Endothelial cell of umbilical vein (primary cell): Measurements from ENCODE around the gene ISL2. TPM values are rescaled to one million over a fixed set of nuclear protein-coding genes. Genes with fewer than 3 reads are reported as not detected.

Source experiments
- BruUV-seq: library from RNA; stranded (reverse); fragments of 400-500 nt; replicated peaks from 2 replicates; lab custom pipeline; 2021; lab: Mats Ljungman, UMichigan
- CTCF ChIA-PET: fragments of 300-600, 350-600 bp; sonication (Branson Sonifier 250); formaldehyde crosslinking; loops from one replicate; lab custom pipeline; 2021; ENCODE audit warnings: antibody characterized with exemption, inconsistent platforms; lab: Charles Lee
- POLR2A ChIA-PET: fragments of 300-600, 350-600 bp; sonication (Branson Sonifier 250); formaldehyde crosslinking; loops from one replicate; lab custom pipeline; 2021; ENCODE audit warnings: antibody characterized with exemption, inconsistent platforms; lab: Charles Lee
- DNase-seq: peaks from one replicate; pipeline ENCODE4 v3.0.0-alpha.2; 2011; ENCODE audit warnings: low read depth, low spot score
- FAIRE-seq: peaks from 2 replicates; lab custom pipeline; 2011; peaks lifted over from hg19 to GRCh38; lab: Jason Lieb, UNC
- H2AFZ ChIP-seq: 2 replicates; pipeline ENCODE4 v1.6.0; 2012; ENCODE audit warnings: low read depth, low read length, control low read depth, inconsistent platforms
- H3K27ac ChIP-seq: 2 replicates; pipeline ENCODE4 v1.5.1; 2011; ENCODE audit warnings: low read depth, mild to moderate bottlenecking, control low read depth, low read length, moderate library complexity; ENCODE audit not compliant: insufficient read depth
- H3K27me3 ChIP-seq, 2 experiments: 2 replicates each; pipeline versions ENCODE4 v1.6.0 to v1.6.1; 2011; ENCODE audit warnings: low read length in 2 of 2, mixed read lengths in 1 of 2; ENCODE audit not compliant: control insufficient read depth in 2 of 2, insufficient read depth in 2 of 2
- H3K36me3 ChIP-seq, 2 experiments: 2 replicates in 1 of 2; 3 replicates in 1 of 2; pipeline ENCODE4 v1.5.1; 2011; ENCODE audit warnings: low read length in 2 of 2, mild to moderate bottlenecking in 1 of 2, moderate library complexity in 1 of 2; ENCODE audit not compliant: control insufficient read depth in 2 of 2, insufficient read depth in 2 of 2; ENCODE audit errors: extremely low read depth in 1 of 2
- H3K4me1 ChIP-seq: 3 replicates; pipeline ENCODE4 v1.5.1; 2011; ENCODE audit warnings: mild to moderate bottlenecking, low read length; ENCODE audit not compliant: control insufficient read depth, insufficient read depth; ENCODE audit errors: extremely low read depth
- H3K4me2 ChIP-seq: 2 replicates; pipeline ENCODE4 v1.6.1; 2011; ENCODE audit warnings: low read length, control low read depth, mixed read lengths; ENCODE audit not compliant: insufficient read depth
- H3K4me3 ChIP-seq, 3 experiments: fragments of 200-600 bp in 1 of 3; sonication (generic), shearing (Covaris generic) in 1 of 3; replicated peaks in 1 of 3; 2 replicates each; pipeline ENCODE4 v1.5.1; 2011 to 2016; ENCODE audit warnings: control low read depth in 3 of 3, low read length in 3 of 3, mild to moderate bottlenecking in 2 of 3, inconsistent platforms in 1 of 3, low read depth in 1 of 3, moderate library complexity in 1 of 3; ENCODE audit not compliant: insufficient read depth in 1 of 3
- H3K79me2 ChIP-seq: 2 replicates; pipeline ENCODE4 v1.6.0; 2012; ENCODE audit warnings: low read length, inconsistent platforms; ENCODE audit not compliant: control insufficient read depth, insufficient read depth
- H3K9ac ChIP-seq: replicated peaks from 2 replicates; pipeline ENCODE3; 2011; ENCODE audit warnings: low read length, control low read depth; ENCODE audit not compliant: insufficient read depth; ENCODE audit errors: extremely low read depth
- H3K9me1 ChIP-seq: replicated peaks from 3 replicates; pipeline ENCODE4 v1.6.0; 2011; ENCODE audit warnings: mild to moderate bottlenecking, low read length; ENCODE audit not compliant: control insufficient read depth, insufficient read depth; ENCODE audit errors: extremely low read depth
- H3K9me3 ChIP-seq: replicated peaks from 2 replicates; pipeline ENCODE4 v1.5.1; 2012; ENCODE audit warnings: low read length, inconsistent platforms; ENCODE audit not compliant: control insufficient read depth, insufficient read depth
- H4K20me1 ChIP-seq: replicated peaks from 2 replicates; pipeline ENCODE3; 2011; ENCODE audit warnings: mild to moderate bottlenecking, low read length; ENCODE audit not compliant: control insufficient read depth, insufficient read depth; ENCODE audit errors: extremely low read depth
- CTCF ChIP-seq, 2 donors: IDR thresholded peaks; 1 replicate in 1 of 2; 2 replicates in 1 of 2; pipeline ENCODE4 v1.5.1; 2011; ENCODE audit warnings: low read length in 2 of 2, mild to moderate bottlenecking in 2 of 2, moderate library complexity in 2 of 2, control low read depth in 1 of 2, inconsistent platforms in 1 of 2, low read depth in 1 of 2; ENCODE audit not compliant: insufficient read depth in 1 of 2; ENCODE audit errors: extremely low read depth in 1 of 2
- EZH2 ChIP-seq: IDR thresholded peaks from 2 replicates; pipeline ENCODE4 v1.6.1; 2012; ENCODE audit warnings: borderline replicate concordance, low read depth, mild to moderate bottlenecking, moderate library complexity, low read length, inconsistent platforms; ENCODE audit not compliant: severe bottlenecking
- FOS ChIP-seq: IDR thresholded peaks from 2 replicates; pipeline ENCODE4 v1.6.1; 2011; ENCODE audit warnings: mild to moderate bottlenecking, low read length, moderate library complexity, borderline replicate concordance; ENCODE audit not compliant: insufficient read depth
- GATA2 ChIP-seq: IDR thresholded peaks from 2 replicates; pipeline ENCODE4 v1.7.0; 2011; ENCODE audit warnings: low read depth, mild to moderate bottlenecking, moderate library complexity, mixed read lengths, low read length; ENCODE audit not compliant: insufficient read length, insufficient read depth
- JUN ChIP-seq: IDR thresholded peaks from 2 replicates; pipeline ENCODE4 v1.6.1; 2011; ENCODE audit warnings: borderline replicate concordance, low read depth; ENCODE audit not compliant: insufficient read length, insufficient read depth
- MAX ChIP-seq: IDR thresholded peaks from 2 replicates; pipeline ENCODE4 v1.6.1; 2011; ENCODE audit not compliant: insufficient read depth, insufficient read length
- MYC ChIP-seq: IDR thresholded peaks from one replicate; pipeline ENCODE4 v1.6.1; 2011; ENCODE audit warnings: mild to moderate bottlenecking, low read depth, low read length
- POLR2A ChIP-seq: IDR thresholded peaks from 2 replicates; pipeline ENCODE4 v1.6.1; 2012; ENCODE audit warnings: low read depth, mild to moderate bottlenecking, control low read depth, low read length
- POLR2AphosphoS5 ChIP-seq: IDR thresholded peaks from 2 replicates; pipeline ENCODE4 v1.6.1; 2012; ENCODE audit warnings: low read depth, mild to moderate bottlenecking, control low read depth, low read length, moderate library complexity; ENCODE audit not compliant: insufficient read depth
- dilution Hi-C: fragments of 300-500 bp; cut with MboI; formaldehyde crosslinking; loops from one replicate; pipeline ENCODE4 v1.15.0; 2019; ENCODE audit warnings: low sequenced_read_pairs; ENCODE audit not compliant: extremely low pct_ligation_motif_present
- intact Hi-C: fragments of 100-400 bp; cut with micrococcal nuclease; formaldehyde crosslinking; loops from one replicate; pipeline ENCODE4 v1.10.0; 2022
- polyA plus RNA-seq, 4 experiments: library from polyadenylated mRNA; depleted of rRNA in 3 of 4; stranded (reverse) in 3 of 4; unstranded in 1 of 4; fragments of >200 nt; gene quantifications; 2 replicates each; pipeline versions ENCODE4 v1.2.1 to v1.2.3, GENCODE V29; 2011 to 2012; ENCODE audit warnings: missing spikeins in 1 of 4
- total RNA-seq: library from RNA; stranded (reverse); gene quantifications from 2 replicates; pipeline ENCODE4 v1.2.3, GENCODE V29; 2021

ISL2 gene
- total and polyA plus RNA-seq, 2 donors (not counting 3 experiments of a cell fraction or from before 2014, with no cell fraction given) = 0.10 TPM; not detected in 1

DNA sequence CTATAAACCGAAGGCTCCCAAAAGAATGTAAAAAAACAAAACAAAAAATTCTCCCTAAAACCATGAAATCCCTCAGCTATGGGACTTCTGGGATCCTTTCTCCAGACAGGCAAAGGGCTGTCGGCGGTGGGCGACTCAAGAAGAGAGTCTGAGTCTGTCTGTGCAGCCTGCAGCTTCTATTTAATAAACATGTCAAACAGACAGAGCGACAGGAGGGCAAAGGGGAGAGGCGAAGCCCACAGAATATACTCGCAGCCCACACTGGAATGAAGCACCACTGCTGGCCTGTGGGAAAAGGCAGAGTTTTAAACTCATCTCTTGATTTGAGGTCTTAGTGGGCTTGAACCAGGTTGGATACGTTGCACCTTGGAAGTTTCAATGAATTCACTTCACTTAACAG lies 40.2 kb downstream of the ISL2 start:
- no TSS peak for BruUV-seq
- Histone ChIP-seq H3K36me3 (no peaks in the 10 kb centered on the region), H3K9ac (no peak overlapping the region), H3K79me2 (no peaks in the 10 kb centered on the region), H3K4me2 (no peak overlapping the region), H3K9me1 (no peaks in the 10 kb centered on the region), H3K27ac (no peak overlapping the region), H3K4me1 (peaks cover 11% of the 10 kb centered on the region), H2AFZ (no peak overlapping the region), H3K27me3 (no peaks in the 10 kb centered on the region), H3K4me3 (no peak overlapping the region), H4K20me1 (no peaks in the 10 kb centered on the region), H3K9me3 (no peaks in the 10 kb centered on the region)
- FAIRE-seq (no peak), DNase-seq (no peak)
- POLR2A ChIA-PET = no interaction called here
- CTCF ChIA-PET = interaction anchor here (0.9 kb wide), 1 partner anchor 144 kb away, joined by 3 read pairs; no protein-coding TSS in a partner anchor
- no peak for TF ChIP-seq MAX
- intact Hi-C loops = no loop called here
- dilution Hi-C loops = no loop called here

DNA sequence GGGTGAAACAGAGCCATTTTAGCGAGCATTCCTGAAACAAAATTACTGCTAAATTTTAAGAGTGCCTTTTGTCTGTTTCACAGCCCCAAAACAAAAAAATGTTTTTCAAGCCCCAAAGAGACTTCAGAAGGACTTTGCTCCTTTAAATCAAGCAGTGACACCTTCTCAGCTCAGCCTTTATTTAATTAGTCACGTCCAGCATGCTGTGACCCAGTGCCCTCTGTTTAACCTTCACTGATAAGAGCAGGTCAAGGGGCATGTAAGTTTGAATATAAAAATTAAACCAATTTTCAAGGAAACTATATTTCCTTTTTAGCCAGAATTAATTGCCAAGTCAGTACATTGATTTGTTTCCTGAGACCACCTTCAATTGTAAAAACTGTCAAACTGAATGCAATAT lies 40.6 kb downstream of the ISL2 start:
- FAIRE-seq = no peak
- dilution Hi-C loops = no loop called here
- H3K27ac ChIP-seq = no peak overlapping the region
- ChIA-PET CTCF (no interaction called here), POLR2A (no interaction called here)
- no peaks in the 10 kb centered on the region for H3K9me3 ChIP-seq
- no TSS peak for BruUV-seq
- H3K36me3 ChIP-seq = no peaks in the 10 kb centered on the region
- H3K9me1 ChIP-seq = no peaks in the 10 kb centered on the region
- H3K4me2 ChIP-seq = no peak overlapping the region
- no peak overlapping the region for H3K9ac ChIP-seq
- no peak overlapping the region for H2AFZ ChIP-seq
- H4K20me1 ChIP-seq = no peaks in the 10 kb centered on the region
- no peak for TF ChIP-seq GATA2
- TF ChIP-seq JUN = no peak
- no peak for TF ChIP-seq FOS
- no peak for TF ChIP-seq MAX
- no peak for TF ChIP-seq MYC
- no peak for TF ChIP-seq CTCF (IDR thresholded peaks at IDR 0.05; ENCODE audit: extremely low read depth in 1 of 2, insufficient read depth in 1 of 2, low read depth in 1 of 2, low read length in 2 of 2)
- no peak for TF ChIP-seq POLR2AphosphoS5
- no peak for TF ChIP-seq EZH2
- no peak for TF ChIP-seq POLR2A
- no peaks in the 10 kb centered on the region for H3K27me3 ChIP-seq
- H3K4me3 ChIP-seq = no peak overlapping the region
- intact Hi-C loops = no loop called here
- no peak for DNase-seq
- H3K79me2 ChIP-seq = no peaks in the 10 kb centered on the region
- peaks cover 11% of the 10 kb centered on the region for H3K4me1 ChIP-seq
